Activated CD4-positive, CD25-positive, alpha-beta regulatory T cell treated with anti-CD3 and anti-CD28 coated beads, Interleukin-2, amount 50 U/mL, for 72 hours (primary cell): ENCODE data around the gene AUH.

ENCODE experiments used
- DNase-seq: peaks from one replicate; pipeline ENCODE4 v3.0.0; 2021

Gene AUH

DNA sequence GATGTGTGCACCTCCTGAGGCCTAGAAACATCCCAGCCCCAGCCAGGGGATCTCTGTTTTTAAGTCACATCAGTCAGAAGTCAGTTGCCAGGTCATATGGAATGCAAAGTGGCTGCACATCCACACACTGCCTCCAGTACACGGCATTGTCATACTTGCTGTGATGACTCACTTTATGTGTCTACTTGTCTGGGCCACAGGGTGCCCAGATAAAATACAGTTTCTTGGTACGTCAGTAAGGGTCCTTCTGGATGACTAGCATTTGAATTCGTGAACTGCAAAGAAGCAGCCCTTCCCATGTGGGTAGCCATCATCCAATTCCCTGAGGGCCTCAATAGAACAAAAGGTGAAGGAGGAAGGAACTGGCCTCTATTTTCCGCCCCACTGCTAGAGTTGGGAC, 27.7 kb downstream of the AUH start:
- no peak for DNase-seq

DNA sequence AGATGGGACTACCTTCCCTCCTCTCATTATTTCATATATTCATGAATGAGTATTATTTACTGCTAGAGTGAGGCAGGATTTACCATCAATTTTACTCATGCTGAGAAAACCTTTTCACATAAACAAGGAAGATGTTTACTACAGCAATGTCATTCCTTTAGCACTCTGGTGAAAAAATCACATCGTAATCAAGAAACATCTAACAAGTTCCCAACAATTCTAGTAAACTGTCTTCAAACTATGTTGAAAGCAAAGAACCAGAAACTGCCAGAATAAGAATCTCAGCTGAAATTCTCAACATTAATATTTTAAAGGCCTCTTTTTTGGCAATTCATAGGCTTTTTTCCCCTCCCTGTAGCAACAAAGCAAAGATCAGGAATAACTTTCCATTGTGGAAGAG, 28.2 kb downstream of the AUH start:
- DNase-seq = no peak

DNA sequence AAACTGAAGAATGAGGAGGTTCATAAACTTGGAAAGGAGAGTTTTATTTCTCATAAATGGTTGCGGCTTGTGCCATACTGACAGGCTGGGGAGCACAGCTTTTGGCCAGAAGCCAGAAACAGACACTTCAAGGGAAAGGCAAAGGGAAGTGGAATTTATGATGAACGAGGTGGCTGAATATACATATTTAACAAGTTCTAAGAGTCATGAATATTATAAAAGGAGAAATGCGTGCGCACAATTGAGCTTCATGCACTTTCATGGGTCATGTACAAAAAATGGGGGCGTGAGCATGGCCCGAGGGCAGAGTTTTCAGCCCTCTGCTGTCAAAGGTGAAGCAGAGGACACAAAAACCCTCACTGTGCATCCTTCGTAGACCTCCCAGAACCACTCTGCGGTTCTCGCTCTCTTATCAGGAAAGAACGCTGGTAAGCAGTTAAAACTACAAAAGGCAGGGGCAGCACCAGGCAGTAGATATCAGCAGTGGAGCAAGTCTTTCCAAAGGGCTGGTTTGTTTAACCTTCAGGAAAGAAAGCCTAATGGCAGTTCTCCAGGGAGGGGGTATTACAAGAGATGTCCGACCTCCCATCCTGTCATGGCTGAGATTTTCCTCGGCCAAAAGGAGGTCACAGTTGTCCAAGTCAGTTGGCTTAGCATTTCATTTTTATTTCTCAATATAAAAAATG, 29.0 kb downstream of the AUH start:
- no peak for DNase-seq

DNA sequence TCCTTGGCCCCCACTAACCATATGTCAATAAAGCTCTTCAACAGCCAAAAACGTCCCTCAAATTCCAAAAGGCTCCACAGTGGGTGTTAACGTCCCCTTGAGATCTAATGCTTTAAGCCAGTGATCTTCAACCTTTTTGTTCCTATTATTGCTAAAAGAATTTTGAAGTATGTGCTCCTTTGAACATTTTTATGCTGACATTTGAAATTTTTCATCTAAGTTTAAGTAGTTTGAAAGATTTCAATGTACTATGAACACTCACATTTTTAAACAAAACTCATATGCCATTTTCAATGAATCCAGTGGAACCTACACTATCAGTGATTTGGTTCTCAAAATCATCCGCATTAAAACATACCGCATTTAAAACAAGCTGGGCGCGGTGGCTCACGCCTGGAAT, 29.9 kb downstream of the AUH start:
- no peak for DNase-seq

DNA sequence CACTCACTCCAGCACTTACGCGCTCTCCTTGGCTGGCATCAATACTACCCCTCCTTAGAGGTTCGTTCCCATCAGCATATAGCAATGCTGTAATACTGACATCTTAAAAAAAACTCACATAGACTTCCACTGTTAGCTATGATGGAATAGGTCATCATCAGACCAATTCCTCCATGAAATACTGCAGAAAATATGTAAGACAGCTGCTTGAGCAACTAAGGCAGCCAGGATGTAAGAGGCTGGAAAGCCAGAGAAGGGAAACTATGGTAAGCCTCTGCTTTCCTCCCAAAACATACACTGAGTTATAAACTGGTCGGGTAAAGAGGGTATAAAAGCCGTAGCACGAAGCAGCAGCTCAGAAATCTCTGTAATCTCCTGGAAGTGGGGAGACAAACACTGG, 33.5 kb downstream of the AUH start:
- DNase-seq = no peak

DNA sequence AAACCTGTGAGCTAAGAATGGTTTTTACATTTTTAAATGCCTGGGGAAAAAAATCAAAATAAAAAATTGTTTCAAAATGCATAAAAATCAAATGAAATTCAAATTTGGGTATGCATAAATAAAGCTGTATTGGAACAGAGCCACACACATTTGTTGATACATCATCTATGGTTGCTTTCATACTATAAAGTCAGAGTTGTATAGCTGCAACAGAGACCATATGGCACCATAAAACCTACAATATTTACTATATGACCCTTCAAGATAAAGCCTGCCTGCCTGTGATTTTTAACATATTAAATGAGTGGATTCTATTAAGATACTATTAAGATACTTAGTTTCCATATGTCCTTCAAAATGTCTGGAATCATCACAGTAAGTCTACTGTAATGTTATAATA, 40.0 kb downstream of the AUH start:
- no peak for DNase-seq

DNA sequence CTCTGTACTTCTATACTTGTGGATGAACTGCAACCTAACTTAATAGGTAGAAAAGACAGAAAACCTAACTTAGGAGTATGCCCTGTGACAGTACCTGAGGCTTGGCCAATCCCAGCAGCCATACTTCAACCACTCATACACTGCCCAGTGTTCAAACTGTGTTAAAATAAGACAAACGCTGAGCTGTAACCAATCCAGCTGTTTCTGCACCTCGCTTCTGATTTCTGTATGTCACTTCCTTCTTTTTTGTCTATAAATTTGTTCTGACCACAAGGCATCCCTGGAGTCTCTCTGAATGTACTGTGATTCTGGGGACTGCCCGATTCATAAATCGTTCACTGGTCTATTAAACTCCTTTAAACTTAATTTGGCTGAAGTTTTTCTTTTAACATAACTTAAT, 41.4 kb downstream of the AUH start:
- no peak for DNase-seq

DNA sequence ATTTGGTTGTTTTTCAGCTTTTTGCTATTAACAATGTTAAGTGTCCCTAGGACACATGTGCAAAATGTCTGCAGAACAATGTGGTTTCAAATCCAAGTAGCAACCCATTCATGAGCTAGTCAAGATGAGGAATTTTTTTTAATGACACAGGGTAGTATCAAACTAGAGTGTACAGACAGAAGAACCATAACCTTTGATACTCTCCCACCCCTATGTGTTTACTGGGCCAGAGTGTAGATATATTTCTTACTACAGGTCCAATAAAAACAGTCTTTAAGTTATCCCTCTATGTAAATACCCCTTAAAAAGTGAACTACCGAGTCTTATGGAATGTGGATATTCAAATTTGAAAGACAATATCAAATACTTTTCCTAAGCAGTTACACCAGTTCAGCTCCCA, 45.6 kb downstream of the AUH start:
- DNase-seq = no peak

DNA sequence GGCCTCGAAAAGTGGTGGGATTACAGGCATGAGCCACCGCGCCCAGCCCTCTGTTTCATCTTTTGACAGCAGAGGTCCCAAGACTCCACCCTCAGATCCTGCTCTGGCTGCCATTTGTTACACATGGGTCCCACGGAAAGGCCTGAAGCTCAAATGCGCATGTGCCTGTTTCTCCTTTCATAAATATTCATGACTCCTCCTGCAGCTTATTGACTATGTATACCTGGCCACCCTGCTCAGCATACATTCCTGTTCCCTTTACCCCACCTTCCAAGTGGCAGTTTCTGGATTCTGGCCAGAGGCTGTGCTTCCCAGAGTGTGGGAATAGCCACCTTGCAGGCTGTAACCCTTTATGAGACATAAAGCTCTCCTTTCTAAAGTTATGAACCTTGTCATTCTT, 46.5 kb downstream of the AUH start:
- no peak for DNase-seq

DNA sequence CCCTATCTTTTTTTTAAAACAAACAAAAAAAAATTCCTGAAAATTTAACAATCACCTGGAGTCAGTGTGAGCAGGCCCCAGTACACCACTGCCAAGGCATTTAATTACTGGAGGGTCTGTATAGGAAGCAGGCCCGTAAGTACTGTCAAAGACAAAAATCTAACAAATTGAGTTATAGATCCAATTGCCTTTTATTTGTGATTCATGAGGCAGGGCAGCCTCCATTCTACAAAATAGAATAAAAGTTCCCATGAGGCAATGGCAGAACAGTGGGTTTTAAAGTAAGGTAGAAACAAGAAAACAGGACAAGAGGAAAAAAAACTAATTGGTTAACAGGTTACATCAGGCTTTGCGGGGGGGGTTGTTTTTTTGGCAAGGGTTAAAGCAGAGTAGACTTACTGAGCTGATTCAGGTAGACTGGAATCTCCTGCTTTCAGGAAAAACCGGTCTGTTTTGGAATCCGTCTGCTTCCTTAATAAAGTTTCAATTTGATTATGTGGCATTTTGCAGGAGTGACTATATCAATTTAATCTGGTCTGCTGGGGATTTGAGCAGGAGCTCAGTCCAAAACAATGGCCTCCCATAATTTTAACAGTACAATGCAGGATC, 48.9 kb downstream of the AUH start:
- no peak for DNase-seq

DNA sequence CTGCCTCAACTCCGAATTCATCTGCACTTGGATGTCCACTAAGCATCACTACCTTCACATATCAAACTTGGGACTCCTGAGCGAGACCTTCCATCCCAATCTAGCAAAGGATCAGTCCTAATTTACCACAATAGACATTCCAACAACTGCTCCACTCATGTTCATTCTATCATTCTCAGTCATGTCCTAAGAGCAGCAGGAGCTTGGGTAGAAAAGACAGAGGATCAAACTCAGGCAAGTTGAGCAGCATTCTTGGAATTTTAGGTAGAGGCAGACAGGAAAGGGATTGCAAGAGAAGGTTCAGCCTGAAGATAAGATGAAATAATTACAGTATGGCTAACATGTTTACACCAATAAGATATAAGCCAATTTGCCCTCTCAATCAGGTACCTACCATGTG, 51.7 kb downstream of the AUH start:
- no peak for DNase-seq

DNA sequence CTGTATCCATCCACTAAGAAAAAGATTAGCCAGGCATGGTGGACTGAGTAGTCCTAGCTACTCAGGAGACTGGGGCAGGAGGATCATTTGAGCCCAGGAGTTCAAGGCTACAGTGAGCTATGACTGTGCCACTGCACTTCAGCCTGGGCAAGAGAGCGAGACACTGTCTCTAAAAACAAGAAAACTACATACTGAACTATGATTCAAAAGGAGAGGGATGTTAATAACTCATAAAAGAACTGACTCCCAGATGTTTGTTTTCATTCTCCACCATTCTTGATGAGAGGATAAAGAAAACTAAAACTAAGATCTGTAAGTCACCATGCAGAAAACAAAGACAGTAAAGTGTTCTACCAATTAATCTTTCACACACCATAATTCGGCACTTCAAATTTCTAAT, 53.5 kb downstream of the AUH start:
- no peak for DNase-seq

DNA sequence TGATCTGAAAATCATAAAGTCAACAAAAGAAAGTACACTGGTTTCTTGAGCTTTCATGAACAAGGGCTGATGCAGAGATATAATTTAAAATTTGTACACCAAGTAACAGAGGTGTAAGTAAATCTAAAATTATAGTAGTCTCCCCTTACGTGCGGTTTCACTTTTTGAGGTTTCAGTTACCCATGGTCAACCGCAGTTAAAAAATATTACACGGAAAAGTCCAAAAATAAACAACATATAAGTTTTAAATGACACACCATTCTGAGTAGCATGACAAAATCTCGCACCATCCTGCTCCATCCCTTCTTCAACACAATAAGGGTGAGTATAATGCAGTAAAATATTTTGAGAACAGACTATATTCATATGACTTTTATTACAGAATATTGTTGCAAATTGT, 54.4 kb downstream of the AUH start:
- no peak for DNase-seq

DNA sequence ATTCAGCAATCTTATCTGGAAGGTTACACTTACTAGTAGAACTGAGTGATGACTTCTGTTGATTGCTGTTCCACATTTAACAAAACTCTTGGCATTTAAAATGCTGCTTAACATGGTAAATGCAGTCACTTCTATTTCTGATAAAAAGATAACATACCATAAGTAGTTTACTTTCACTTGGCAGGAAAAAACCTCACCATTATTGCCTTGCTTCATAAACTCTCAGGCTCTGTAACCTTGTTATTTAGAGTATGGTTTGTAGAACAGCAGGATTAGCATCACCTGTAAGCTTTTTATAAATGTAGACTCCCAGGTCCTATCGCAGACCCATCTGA, 55.5 kb downstream of the AUH start:
- DNase-seq = no peak

DNA sequence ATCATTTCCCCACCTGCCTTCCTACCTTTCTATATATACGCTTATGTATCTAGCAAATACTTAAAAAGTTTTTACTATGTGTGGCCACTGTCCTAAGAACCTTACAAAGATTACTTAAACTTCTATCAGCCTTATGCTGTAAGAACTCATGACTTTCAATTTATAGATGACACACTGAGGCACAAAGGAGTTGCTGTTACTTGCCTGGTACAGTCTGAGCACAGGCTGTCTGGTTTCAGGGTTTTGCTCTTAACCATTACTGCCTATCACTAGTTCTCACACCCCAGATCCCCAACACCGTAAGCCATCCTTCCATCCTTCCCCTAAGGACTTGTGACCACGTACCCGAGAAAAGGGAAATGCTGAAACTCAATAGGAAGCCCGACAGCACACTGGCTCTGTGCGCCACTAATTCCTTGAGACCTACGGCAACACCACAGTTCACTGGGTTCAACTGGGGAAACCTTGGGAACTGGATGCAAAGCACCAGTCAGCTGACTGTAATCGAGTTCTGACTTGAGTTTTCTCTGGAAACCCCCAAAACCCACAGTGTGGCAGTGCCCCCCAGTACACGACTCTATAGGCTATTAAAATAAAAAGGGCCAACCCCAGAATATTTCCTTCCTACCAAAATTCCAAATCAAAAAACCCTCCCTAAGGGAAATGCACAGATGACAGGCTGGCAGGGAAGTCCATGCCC, 56.0 kb downstream of the AUH start:
- DNase-seq = no peak

DNA sequence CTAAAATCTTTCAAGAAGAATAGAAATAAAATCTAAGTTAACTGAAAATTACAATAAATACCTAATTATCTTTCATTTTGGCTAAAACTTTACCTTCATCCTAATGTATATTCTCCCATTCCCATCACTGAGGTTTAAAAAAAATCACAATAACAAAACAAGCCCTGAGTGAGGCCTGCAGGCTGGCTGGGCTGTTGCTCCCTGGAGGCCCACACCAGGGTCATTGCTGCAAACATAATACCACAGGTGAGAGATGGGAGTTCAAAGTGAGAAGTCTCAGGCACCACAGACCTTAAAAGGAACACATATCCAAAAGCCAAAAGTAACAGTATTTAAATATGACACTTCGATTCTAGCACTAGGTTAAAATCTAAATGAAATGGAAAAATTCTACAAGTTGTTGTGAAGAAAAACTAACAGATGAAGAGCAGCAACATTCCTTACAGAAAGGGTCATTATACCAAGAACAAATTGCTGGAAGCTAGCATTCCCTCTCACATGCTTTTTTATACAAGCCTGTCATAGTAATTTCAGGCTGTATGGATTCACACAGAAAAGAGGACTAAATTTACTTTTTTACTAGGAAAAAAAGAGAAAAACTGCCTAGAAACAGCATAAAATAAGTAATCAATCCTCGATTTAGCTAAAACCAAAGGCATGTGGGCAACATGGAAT, 57.8 kb downstream of the AUH start:
- DNase-seq = no peak

DNA sequence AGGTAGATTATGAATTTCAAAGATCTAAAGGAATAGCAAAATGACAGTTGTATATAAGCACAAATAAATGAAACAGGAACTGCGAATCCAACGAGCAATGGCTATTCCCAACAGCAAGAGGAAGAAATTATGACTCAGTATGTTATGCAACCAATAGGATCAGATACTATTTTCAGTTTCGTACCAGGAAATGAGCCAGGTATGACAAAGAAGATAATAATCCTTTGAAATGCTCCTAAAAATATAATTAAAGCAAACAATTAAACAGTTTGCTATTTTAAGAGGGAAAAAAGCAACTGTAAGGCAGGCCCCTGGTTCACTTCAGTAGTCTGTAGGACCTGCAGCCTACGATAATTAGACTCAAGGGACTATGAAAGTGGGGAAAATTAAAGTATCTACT, 58.9 kb downstream of the AUH start:
- DNase-seq = no peak

DNA sequence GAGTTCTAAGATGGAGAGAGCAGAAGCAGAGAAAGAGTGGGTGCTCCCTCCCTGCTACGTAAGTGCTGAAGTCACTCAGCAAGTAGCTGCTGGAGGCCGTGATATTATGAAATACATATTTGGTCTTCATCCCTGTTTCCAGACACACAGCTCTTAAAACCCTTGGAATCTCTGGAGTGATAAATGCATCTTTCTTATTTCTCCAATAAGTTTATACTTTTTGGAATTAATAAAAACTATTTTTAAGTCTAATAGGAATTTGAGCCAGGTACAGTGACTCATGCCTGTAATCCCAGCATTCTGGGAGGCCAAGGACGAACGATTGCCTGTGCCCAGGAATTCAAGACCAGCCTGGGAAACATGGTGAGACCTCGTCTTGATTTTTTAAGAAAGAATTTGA, 60.6 kb downstream of the AUH start:
- no peak for DNase-seq

DNA sequence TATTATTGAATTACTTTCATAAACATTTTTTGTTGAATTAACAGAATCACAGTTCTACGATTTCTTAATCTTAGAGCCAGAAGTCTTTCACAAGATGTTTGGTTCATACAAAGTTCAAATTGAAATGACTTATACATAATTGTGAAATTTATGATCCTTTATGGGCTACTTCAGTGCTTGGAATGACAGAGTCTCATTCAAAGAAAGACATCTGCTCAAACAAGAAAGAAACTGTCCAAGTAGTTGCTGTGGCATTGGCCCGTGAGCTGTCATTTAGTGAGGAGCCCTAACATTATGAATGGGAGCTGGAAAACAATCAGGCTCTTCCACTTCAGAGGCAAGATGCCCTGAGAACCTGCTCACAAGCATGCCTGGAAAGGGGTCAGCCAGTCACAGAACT, 63.4 kb downstream of the AUH start:
- DNase-seq = no peak

DNA sequence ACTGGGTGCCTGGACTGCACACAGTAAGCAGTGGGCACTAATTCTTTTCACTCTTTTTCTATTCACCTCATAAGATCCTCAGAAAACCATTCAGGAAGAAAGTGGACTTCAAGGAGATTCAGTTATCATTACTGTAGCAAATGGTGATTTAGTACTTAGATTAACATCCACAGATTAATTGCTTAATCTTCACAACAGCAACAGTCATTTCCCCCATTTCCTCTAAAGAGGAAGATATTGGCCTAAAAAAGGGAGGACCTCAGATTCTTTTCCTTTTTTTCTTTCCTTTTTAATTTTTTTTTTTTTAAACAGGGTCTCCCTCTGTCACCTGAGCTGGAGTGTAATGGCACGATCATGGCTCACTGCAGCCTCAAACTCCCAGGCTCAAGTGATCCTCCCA, 64.4 kb downstream of the AUH start:
- DNase-seq = no peak

DNA sequence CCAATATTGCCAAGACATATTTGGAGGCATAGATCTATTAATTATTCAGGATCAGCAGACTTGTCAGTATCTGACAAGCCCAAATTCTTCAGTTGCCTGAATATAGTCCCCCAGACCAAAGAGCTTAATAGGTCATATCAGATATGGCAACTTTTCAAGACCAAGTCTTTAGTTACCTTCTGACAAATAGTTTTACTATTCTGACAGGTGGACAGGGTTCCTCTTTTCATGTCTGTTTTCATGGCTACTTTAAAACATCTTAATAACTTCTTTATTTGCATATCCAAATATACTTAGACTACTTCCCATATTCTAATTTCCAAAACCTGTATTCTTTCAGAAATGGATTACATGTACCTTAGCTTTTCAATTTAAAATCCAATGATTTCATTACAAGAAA, 65.4 kb downstream of the AUH start:
- DNase-seq = no peak

DNA sequence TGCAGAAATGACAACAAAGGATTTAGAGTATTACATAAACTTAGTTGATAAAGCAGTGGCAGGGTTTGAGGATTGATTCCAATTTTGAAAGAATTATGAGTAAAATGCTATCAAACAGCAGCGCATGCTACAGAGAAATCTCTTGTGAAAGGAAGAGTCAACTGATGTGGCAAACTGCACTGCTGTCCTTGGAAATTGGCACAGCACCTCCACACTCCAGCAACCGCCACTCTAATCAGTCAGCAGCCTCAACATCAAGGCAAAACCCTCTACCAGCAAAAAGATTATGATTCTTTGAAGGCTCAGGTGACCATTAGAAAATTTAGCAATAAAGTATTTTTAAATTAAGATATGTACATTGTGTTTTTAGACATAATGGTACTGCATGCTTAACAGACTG, 66.4 kb downstream of the AUH start:
- DNase-seq = no peak

DNA sequence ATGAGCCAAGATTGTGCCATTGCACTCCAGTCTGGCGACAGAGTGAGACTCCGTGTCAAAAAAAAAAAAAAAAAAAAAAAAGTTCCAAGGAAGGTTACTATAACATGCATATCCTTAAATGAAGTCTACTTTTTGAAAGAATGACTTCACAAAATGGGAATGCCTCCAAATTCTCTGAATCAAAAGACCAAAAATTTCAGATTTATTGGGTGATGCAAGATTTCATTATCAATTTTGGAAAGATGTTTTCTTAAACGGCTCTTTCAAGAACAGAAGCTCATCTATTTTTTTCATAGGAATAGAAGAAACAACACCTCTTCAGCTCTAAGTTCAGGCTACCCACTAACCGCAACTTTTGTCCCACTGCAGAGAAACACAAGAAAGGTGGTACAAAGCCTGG, 69.9 kb downstream of the AUH start:
- no peak for DNase-seq

DNA sequence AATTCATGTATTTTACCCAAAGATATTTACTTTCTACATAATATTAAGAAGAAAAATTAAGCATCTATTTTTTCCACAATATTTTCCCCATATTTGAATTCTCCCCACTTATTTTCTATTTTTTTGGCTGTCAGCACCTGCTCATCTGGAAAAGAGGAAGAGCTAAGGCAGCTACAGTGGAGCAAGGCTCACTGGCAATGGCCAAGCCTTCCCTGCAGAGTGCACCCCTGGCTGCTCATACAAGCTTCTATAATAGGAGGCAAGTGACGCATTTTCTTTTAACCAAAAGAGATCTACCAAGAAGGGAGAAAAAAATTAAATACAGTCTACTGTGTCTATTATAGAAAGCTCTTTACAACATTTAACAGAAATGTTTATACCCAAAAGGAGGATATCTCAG, 72.5 kb downstream of the AUH start:
- DNase-seq = no peak
